PFSK-1 (cell line): ENCODE data around the gene FBXL16.

Experiments
- FOXP2 ChIP-seq: optimal IDR thresholded peaks from 2 replicates; pipeline ENCODE3; 2011; ENCODE audit warnings: borderline replicate concordance, control low read depth, inconsistent platforms; ENCODE audit not compliant: insufficient read depth; ENCODE audit errors: extremely low read length, extremely low read depth
- POLR2AphosphoS5 ChIP-seq: IDR thresholded peaks from 2 replicates; pipeline ENCODE4 v1.6.1; 2012; ENCODE audit warnings: low read depth, mild to moderate bottlenecking, control low read depth, low read length, moderate library complexity
- SIN3A ChIP-seq: IDR thresholded peaks from 2 replicates; pipeline ENCODE4 v1.6.1; 2012; ENCODE audit warnings: mild to moderate bottlenecking, low read length, moderate library complexity, borderline replicate concordance; ENCODE audit not compliant: insufficient read depth
- TAF1 ChIP-seq: IDR thresholded peaks from 2 replicates; pipeline ENCODE4 v1.6.1; 2012; ENCODE audit warnings: low read length, control low read depth, borderline replicate concordance; ENCODE audit not compliant: insufficient read depth

DNA sequence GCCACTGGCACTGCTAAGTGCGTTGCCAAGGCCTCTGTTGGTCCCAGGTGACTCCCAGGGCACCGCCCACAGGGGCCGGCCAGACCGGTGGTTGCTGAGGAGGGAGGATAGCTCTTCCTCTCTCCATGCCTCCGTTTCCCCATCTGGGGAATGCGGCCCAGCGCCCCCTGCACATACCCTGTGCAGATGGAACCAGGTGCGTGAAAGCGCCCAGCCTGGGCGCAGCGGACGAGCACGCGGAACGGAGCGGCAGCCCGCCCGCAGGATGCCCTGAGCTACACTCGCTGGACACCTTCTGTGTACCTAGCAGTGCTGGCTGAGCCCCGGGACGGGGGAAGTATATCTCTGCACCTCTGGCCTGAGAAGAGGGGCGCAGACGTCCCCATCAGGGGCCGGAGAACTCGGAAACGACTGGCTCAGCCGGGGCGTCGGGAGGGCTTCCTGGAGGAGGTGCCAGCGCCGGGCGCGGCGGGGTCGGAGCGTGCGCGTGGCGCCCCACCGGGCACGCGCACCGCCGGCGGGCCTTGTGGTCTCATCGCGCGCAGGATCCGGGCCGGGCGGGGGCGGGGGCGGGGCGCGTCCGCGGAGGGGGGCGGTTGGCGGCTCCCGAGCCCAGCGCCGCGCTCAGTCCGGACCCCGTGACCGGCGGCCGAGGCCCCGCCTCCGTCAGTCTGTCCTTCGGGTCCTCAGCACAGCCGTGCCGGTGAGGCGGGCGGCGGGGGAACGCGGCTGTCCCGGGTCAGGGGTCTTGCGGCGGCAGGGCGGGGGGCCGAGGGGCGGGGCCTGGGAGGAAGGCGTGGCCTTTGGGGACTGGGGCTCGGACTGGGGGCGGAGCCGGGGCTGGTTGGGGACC lies 21.1 kb upstream of the FBXL16 start, which contains the start of the genes CCDC78 and HAGHL:
- TF ChIP-seq POLR2AphosphoS5 (no peak), SIN3A (no peak), FOXP2 (no peak), TAF1 (no peak)
